H1 (cell line): ENCODE measurements around the gene SNAP25. TPM values are rescaled to one million over a fixed set of nuclear protein-coding genes. Genes with fewer than 3 reads are reported as not detected.

ENCODE experiments used
- RXRA ChIP-seq: IDR thresholded peaks from 2 replicates; pipeline ENCODE4 v1.6.1; 2011; ENCODE audit warnings: low read depth, mild to moderate bottlenecking, low read length, moderate library complexity; ENCODE audit not compliant: insufficient read depth
- polyA plus RNA-seq, 7 experiments: library from polyadenylated mRNA; depleted of rRNA in 3 of 7; stranded (reverse) in 5 of 7; unstranded in 2 of 7; fragments of >200 nt in 5 of 7; fragments of 200-250 nt in 2 of 7; gene quantifications; 1 replicate in 5 of 7; 2 replicates in 1 of 7; 4 replicates in 1 of 7; pipeline versions ENCODE4 v1.2.1 to v1.2.3, GENCODE V29; 2011 to 2013; ENCODE audit warnings: missing spikeins in 2 of 7, mixed read lengths in 2 of 7
- total RNA-seq: library from RNA; stranded (reverse); fragmentation: NEBNext Ultra II Directional; extraction: Animal tissue kit (Norgen Biotek cat#: 25700); gene quantifications from 2 replicates; pipeline ENCODE4 v1.2.1, GENCODE V29; 2021
- TF ChIP-seq, protein P1 (sequence below): fragments of 300-600 bp; sonication (generic); IDR thresholded peaks from 2 replicates; pipeline ENCODE4 v1.7.1; 2012; ENCODE audit warnings: low read length, moderate library complexity, mild to moderate bottlenecking, inconsistent platforms; ENCODE audit not compliant: insufficient replicate concordance

The SNAP25 gene
- total and polyA plus RNA-seq, 2 of the 8 experiments (the other 6 are each of a cell fraction or from before 2014, with no cell fraction given), result 0.51 to 0.52 TPM

DNA sequence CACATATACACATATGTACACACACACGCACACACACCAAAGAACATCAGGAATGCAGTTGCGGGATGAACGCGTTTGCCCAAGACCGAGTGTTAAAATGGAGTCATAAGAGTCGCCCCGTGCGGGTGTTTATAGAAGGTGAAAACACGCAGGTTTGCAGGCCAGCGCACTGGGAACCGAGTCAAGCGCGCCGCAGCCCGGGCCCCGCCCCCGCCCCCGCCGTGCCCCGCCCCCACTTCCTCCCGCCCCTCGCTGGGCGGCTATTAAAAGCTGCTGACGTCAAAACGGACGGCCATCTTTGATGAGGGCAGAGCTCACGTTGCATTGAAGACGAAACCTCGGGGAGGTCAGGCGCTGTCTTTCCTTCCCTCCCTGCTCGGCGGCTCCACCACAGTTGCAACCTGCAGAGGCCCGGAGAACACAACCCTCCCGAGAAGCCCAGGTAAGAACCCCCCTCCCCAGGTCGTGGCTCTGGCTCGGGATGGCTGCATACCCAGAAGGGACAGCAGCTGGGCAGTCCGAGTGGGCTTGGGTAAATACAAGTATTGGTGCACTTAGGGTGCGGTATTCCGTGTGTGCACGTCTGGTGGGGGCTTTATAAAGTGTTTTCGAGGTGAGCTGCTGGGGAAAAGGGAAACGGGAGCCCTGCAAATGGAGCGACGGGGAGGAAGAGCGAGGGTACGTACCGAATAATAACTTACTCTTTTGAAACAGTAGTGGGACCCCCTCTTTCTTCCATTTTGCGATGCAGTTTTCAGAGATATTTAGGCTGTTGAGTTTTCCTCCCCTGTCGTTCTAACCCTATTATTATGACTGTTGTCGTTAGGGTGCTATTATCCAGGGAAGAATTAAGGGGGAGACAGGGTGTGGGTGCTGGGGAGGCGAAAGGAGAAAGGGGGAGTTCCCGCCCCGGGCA lies at the start of gene SNAP25 (continued):
- TF ChIP-seq, protein P1, sequence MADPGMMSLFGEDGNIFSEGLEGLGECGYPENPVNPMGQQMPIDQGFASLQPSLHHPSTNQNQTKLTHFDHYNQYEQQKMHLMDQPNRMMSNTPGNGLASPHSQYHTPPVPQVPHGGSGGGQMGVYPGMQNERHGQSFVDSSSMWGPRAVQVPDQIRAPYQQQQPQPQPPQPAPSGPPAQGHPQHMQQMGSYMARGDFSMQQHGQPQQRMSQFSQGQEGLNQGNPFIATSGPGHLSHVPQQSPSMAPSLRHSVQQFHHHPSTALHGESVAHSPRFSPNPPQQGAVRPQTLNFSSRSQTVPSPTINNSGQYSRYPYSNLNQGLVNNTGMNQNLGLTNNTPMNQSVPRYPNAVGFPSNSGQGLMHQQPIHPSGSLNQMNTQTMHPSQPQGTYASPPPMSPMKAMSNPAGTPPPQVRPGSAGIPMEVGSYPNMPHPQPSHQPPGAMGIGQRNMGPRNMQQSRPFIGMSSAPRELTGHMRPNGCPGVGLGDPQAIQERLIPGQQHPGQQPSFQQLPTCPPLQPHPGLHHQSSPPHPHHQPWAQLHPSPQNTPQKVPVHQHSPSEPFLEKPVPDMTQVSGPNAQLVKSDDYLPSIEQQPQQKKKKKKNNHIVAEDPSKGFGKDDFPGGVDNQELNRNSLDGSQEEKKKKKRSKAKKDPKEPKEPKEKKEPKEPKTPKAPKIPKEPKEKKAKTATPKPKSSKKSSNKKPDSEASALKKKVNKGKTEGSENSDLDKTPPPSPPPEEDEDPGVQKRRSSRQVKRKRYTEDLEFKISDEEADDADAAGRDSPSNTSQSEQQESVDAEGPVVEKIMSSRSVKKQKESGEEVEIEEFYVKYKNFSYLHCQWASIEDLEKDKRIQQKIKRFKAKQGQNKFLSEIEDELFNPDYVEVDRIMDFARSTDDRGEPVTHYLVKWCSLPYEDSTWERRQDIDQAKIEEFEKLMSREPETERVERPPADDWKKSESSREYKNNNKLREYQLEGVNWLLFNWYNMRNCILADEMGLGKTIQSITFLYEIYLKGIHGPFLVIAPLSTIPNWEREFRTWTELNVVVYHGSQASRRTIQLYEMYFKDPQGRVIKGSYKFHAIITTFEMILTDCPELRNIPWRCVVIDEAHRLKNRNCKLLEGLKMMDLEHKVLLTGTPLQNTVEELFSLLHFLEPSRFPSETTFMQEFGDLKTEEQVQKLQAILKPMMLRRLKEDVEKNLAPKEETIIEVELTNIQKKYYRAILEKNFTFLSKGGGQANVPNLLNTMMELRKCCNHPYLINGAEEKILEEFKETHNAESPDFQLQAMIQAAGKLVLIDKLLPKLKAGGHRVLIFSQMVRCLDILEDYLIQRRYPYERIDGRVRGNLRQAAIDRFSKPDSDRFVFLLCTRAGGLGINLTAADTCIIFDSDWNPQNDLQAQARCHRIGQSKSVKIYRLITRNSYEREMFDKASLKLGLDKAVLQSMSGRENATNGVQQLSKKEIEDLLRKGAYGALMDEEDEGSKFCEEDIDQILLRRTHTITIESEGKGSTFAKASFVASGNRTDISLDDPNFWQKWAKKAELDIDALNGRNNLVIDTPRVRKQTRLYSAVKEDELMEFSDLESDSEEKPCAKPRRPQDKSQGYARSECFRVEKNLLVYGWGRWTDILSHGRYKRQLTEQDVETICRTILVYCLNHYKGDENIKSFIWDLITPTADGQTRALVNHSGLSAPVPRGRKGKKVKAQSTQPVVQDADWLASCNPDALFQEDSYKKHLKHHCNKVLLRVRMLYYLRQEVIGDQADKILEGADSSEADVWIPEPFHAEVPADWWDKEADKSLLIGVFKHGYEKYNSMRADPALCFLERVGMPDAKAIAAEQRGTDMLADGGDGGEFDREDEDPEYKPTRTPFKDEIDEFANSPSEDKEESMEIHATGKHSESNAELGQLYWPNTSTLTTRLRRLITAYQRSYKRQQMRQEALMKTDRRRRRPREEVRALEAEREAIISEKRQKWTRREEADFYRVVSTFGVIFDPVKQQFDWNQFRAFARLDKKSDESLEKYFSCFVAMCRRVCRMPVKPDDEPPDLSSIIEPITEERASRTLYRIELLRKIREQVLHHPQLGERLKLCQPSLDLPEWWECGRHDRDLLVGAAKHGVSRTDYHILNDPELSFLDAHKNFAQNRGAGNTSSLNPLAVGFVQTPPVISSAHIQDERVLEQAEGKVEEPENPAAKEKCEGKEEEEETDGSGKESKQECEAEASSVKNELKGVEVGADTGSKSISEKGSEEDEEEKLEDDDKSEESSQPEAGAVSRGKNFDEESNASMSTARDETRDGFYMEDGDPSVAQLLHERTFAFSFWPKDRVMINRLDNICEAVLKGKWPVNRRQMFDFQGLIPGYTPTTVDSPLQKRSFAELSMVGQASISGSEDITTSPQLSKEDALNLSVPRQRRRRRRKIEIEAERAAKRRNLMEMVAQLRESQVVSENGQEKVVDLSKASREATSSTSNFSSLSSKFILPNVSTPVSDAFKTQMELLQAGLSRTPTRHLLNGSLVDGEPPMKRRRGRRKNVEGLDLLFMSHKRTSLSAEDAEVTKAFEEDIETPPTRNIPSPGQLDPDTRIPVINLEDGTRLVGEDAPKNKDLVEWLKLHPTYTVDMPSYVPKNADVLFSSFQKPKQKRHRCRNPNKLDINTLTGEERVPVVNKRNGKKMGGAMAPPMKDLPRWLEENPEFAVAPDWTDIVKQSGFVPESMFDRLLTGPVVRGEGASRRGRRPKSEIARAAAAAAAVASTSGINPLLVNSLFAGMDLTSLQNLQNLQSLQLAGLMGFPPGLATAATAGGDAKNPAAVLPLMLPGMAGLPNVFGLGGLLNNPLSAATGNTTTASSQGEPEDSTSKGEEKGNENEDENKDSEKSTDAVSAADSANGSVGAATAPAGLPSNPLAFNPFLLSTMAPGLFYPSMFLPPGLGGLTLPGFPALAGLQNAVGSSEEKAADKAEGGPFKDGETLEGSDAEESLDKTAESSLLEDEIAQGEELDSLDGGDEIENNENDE, result no peak
- no peak for TF ChIP-seq RXRA
